Left lung (tissue), 10 donors: ENCODE data around the gene HES2. TPM values are rescaled to one million over a fixed set of nuclear protein-coding genes. Genes with fewer than 3 reads are reported as not detected.

Experiments used
- ATAC-seq: fragments of 200-7000 bp; cut with Tn5 transposase; one replicate; pipeline ENCODE4 v1.9.1; 2020; ENCODE audit warnings: moderate library complexity
- DNase-seq, 4 donors: peaks; one replicate each; pipeline ENCODE4 v3.0.0-alpha.2; 2013 to 2020
- H3K27ac ChIP-seq, 2 donors: fragments of 200-600 bp; sonication (generic) in 1 of 2; one replicate each; pipeline versions ENCODE4 v1.5.0 to v1.8.0; 2020 to 2021
- H3K27me3 ChIP-seq, 2 donors: fragments of 200-600 bp; sonication (generic) in 1 of 2; one replicate each; pipeline versions ENCODE4 v1.5.0 to v1.8.0; 2020 to 2021
- H3K36me3 ChIP-seq, 2 donors: fragments of 200-600 bp; sonication (generic) in 1 of 2; one replicate each; pipeline versions ENCODE4 v1.5.0 to v1.8.0; 2020 to 2021
- H3K4me1 ChIP-seq, 2 donors: fragments of 200-600 bp; one replicate each; pipeline ENCODE4 v1.8.0; 2021
- H3K4me3 ChIP-seq, 2 donors: fragments of 200-600 bp; sonication (generic) in 1 of 2; one replicate each; pipeline versions ENCODE4 v1.5.0 to v1.8.0; 2020 to 2021; ENCODE audit warnings: mild to moderate bottlenecking in 1 of 2
- H3K9me3 ChIP-seq, 2 donors: fragments of 200-600 bp; sonication (generic) in 1 of 2; one replicate each; pipeline versions ENCODE4 v1.5.0 to v1.8.0; 2020 to 2021
- intact Hi-C, 2 donors: fragments of 100-400 bp; cut with DNase I; formaldehyde crosslinking; loops; one replicate each; pipeline versions ENCODE4 v1.11.2 to v1.14.2; 2022
- polyA plus RNA-seq, 6 donors: library from polyadenylated mRNA; unstranded; fragments of 120-200 nt; gene quantifications; one replicate each; pipeline ENCODE4 v1.2.1, GENCODE V29; 2013; ENCODE audit not compliant: insufficient read length in 6 of 6
- total RNA-seq, 2 donors: library from RNA; stranded (reverse); fragmentation: NEBNext Ultra II Directional; extraction: Animal tissue kit (Norgen Biotek cat#: 25700); gene quantifications; one replicate each; pipeline ENCODE4 v1.2.1, GENCODE V29; 2021
- TF ChIP-seq, protein P1 (sequence below), 2 donors: fragments of 200-600 bp; sonication (generic) in 1 of 2; IDR thresholded peaks; one replicate each; pipeline versions ENCODE4 v1.5.0 to v1.8.0; 2021; ENCODE audit warnings: antibody characterized with exemption in 2 of 2
- donor health status: DM: no; HTN: yes; CAD: no.
- donor health status: DM: no; HTN: no; CAD: no.

The HES2 gene
- total and polyA plus RNA-seq, 8 donors, result 0.06 to 6.6 (median 0.18) TPM

DNA sequence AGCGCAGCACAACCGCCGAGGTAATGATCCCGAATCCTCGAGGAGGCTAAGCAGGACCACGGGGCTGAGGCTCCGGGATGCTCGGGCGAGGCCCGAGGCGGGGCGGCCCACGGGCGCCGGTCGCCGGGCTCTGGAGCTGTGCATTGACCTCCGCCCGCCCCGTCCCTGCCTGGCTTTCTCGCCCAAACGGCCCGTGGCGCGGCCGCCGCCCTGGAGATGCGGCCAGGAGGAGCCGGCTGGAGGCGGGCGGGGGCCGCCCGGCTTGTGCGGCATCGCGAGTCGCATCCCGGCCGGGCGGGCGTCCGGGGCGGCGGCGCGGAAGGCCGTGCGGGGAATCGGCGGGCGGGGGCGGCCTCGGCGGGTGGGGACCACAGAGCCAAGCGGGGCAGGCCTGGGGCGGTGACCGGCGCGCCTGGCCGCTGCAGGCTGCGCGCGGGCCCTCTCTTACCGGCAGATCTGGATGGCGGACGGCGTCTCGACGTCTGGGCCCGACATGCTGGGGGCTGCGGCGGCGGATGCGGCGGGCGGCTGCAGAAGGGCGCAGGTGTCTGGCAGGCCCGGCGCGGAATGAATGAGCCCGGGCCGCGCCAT is 26.8 kb downstream of the HES2 start:
- ATAC-seq (peak; percentile 16), DNase-seq (no peak)
- TF ChIP-seq, protein P1, sequence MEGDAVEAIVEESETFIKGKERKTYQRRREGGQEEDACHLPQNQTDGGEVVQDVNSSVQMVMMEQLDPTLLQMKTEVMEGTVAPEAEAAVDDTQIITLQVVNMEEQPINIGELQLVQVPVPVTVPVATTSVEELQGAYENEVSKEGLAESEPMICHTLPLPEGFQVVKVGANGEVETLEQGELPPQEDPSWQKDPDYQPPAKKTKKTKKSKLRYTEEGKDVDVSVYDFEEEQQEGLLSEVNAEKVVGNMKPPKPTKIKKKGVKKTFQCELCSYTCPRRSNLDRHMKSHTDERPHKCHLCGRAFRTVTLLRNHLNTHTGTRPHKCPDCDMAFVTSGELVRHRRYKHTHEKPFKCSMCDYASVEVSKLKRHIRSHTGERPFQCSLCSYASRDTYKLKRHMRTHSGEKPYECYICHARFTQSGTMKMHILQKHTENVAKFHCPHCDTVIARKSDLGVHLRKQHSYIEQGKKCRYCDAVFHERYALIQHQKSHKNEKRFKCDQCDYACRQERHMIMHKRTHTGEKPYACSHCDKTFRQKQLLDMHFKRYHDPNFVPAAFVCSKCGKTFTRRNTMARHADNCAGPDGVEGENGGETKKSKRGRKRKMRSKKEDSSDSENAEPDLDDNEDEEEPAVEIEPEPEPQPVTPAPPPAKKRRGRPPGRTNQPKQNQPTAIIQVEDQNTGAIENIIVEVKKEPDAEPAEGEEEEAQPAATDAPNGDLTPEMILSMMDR (IDR thresholded peaks at IDR 0.05), result no peak
- H3K4me1 ChIP-seq, result peaks cover 11 to 19% of the 10 kb centered on the region in 2 donors
- peak overlapping the region; percentile 42 to 61 for H3K4me3 ChIP-seq
- intact Hi-C loops, result no loop called here
- no peaks in the 10 kb centered on the region for H3K9me3 ChIP-seq
- peak overlapping the region; percentile 97 to 98 for H3K27ac ChIP-seq
- peaks cover 0 to 12% of the 10 kb centered on the region in 2 donors for H3K27me3 ChIP-seq
- H3K36me3 ChIP-seq, result no peaks in the 10 kb centered on the region

DNA sequence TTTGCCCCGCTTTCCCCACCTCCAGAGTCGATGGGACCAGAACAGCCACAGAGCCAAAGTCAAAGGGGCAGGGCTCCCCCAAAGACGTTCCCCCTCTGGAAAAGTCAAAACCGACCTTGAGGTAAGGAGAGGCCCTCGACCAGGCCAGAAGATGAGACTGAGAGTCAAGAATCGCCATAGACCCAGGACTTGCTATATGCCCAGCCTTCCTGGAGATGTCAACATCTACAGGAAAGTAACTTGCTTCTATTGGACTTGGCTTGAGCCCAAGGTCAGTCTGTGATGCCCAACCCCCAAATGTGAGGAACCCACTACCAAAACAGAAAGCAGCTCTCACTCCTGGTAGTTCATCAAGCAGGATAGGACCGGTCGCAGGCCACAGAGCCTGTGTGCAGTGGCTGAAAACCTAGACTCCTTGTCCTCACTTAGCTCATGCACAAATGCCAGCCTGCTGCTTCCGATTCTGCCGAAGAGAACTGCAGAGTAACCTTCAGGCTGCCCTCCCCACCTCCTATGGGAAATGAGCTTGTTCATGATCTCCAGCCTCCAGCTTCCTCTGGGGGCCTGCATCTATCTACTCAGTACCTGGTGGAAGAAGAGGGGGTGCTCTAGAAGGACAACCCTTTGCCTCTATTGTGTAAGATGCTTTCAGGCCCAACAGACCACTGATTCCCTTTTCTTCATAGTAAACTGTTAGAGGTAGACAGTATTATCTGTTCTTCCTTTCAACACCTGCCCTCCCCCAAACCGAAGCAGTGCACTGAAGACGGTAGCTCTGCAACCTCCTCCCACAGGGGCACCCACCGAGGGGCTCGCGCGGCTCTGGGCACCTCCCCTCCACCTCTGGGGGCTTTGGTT is 27.5 kb downstream of the HES2 start:
- peak overlapping the region; percentile 42 to 61 for H3K4me3 ChIP-seq
- H3K9me3 ChIP-seq, result no peaks in the 10 kb centered on the region
- H3K27me3 ChIP-seq, result peaks cover 0 to 12% of the 10 kb centered on the region in 2 donors
- H3K27ac ChIP-seq, result peak overlapping the region in 1 of 2 donors; percentile 97
- intact Hi-C loops, result no loop called here
- TF ChIP-seq, protein P1 (IDR thresholded peaks at IDR 0.05), result no peak
- H3K4me1 ChIP-seq, result peaks cover 11 to 19% of the 10 kb centered on the region in 2 donors
- ATAC-seq, result no peak
- no peak for DNase-seq
- H3K36me3 ChIP-seq, result no peaks in the 10 kb centered on the region

DNA sequence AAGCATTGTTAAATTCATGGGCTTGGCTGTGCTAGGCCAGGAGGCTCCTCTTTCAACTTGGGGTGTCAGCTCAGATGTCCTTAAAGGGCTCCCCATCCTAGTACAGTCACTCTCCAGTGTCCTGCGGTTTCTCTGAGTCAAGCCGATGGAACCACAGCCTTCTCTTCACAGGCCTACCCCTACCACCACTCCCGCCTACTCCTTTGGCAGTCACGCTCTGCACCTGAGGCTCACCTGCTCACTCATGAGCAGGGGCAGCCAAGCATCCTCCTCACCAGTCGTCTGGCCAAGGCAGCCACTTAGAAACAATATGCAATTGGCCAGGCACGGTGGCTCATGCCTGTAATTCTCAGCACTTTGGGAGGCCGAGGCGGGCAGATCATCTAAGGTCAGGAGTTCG is 29.7 kb downstream of the HES2 start:
- intact Hi-C loops, result no loop called here
- H3K4me1 ChIP-seq, result peaks cover 11 to 26% of the 10 kb centered on the region in 2 donors
- no peak for DNase-seq
- TF ChIP-seq, protein P1 (IDR thresholded peaks at IDR 0.05), result no peak
- peaks cover 0 to 12% of the 10 kb centered on the region in 2 donors for H3K27me3 ChIP-seq
- no peak overlapping the region for H3K4me3 ChIP-seq
- no peak for ATAC-seq
- no peak overlapping the region for H3K27ac ChIP-seq
- H3K9me3 ChIP-seq, result no peaks in the 10 kb centered on the region
- H3K36me3 ChIP-seq, result no peaks in the 10 kb centered on the region

DNA sequence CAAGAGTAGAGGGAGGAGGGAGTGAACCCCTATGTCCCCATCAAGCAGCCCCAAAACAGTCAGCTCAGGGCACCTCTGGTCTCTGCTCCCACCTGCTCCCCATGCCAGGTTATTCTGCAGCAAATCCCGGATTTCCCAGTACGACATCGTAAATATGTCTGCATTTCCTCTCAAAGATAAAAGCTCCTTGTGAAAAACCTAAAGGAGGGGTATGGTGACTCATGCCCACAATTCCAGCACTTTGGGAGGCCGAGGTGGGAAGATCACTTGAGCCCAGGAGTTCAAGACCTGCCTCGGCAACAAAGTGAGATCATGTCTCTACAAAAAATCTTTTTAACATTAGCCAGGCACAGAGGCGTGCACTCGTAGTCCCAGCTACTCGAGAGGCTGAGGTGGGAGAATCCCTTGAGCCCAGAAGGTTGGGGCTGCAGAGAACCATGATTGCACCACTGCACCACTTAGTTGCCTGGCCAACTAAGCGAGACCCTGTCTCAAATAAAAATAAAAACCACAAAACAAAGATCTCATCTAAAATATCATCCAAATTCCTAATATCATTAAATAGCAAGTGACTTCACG is 33.3 kb downstream of the HES2 start:
- DNase-seq (no peak), ATAC-seq (no peak)
- intact Hi-C loops, result no loop called here
- Histone ChIP-seq H3K36me3 (no peaks in the 10 kb centered on the region), H3K27me3 (no peaks in the 10 kb centered on the region), H3K9me3 (peaks cover 0 to 4% of the 10 kb centered on the region in 2 donors), H3K4me3 (no peak overlapping the region), H3K27ac (no peak overlapping the region), H3K4me1 (peaks cover 0 to 7% of the 10 kb centered on the region in 2 donors)
- TF ChIP-seq, protein P1 (IDR thresholded peaks at IDR 0.05), result no peak
